Mesendoderm (in vitro differentiated cells): ENCODE data around the gene MEFV.

ENCODE experiments used
- DNase-seq: peaks from one replicate; pipeline ENCODE4 v3.0.0; 2013
- H2AK5ac ChIP-seq: 2 replicates; pipeline ENCODE4 v1.6.1; 2013; ENCODE audit warnings: low read length, inconsistent platforms
- H2BK120ac ChIP-seq: 2 replicates; pipeline ENCODE4 v1.6.1; 2013; ENCODE audit warnings: low read depth, mild to moderate bottlenecking, low read length, moderate library complexity, mixed read lengths
- H2BK15ac ChIP-seq: replicated peaks from 2 replicates; pipeline ENCODE4 v1.6.1; 2013; ENCODE audit warnings: low read depth, mild to moderate bottlenecking, moderate library complexity
- H2BK5ac ChIP-seq: 2 replicates; pipeline ENCODE4 v1.6.1; 2013; ENCODE audit warnings: low read length, inconsistent platforms
- H3K18ac ChIP-seq: 2 replicates; pipeline ENCODE4 v1.6.1; 2013; ENCODE audit warnings: mild to moderate bottlenecking, low read length, mixed read lengths
- H3K23ac ChIP-seq: one replicate; pipeline ENCODE4 v1.6.1; 2013; ENCODE audit warnings: low read length
- H3K27ac ChIP-seq: 2 replicates; pipeline ENCODE4 v1.5.1; 2013; ENCODE audit warnings: low read depth, mild to moderate bottlenecking, inconsistent platforms, low read length, moderate library complexity
- H3K27me3 ChIP-seq: 2 replicates; pipeline ENCODE4 v1.6.1; 2013; ENCODE audit warnings: low read length, control low read depth, mild to moderate bottlenecking, inconsistent platforms; ENCODE audit not compliant: insufficient read depth, poor library complexity
- H3K36me3 ChIP-seq: 2 replicates; pipeline ENCODE4 v1.6.1; 2013; ENCODE audit warnings: low read length, inconsistent platforms; ENCODE audit not compliant: control insufficient read depth, insufficient read depth
- H3K4ac ChIP-seq: one replicate; pipeline ENCODE4 v1.6.1; 2013; ENCODE audit warnings: low read depth, mild to moderate bottlenecking, low read length, moderate library complexity
- H3K4me1 ChIP-seq: 2 replicates; pipeline ENCODE4 v1.6.1; 2013; ENCODE audit warnings: low read depth, low read length, inconsistent platforms; ENCODE audit not compliant: control insufficient read depth
- H3K4me2 ChIP-seq: 2 replicates; pipeline ENCODE4 v1.6.1; 2013; ENCODE audit warnings: low read length
- H3K4me3 ChIP-seq: 2 replicates; pipeline ENCODE4 v1.5.1; 2013; ENCODE audit warnings: mild to moderate bottlenecking, low read length
- H3K56ac ChIP-seq: one replicate; pipeline ENCODE4 v1.6.1; 2013; ENCODE audit warnings: low read length
- H3K79me1 ChIP-seq: 2 replicates; pipeline ENCODE4 v1.6.1; 2013; ENCODE audit warnings: low read length, inconsistent platforms
- H3K79me2 ChIP-seq: 2 replicates; pipeline ENCODE4 v1.6.1; 2013; ENCODE audit warnings: mild to moderate bottlenecking, low read length; ENCODE audit not compliant: control insufficient read depth, insufficient read depth
- H3K9ac ChIP-seq: 2 replicates; pipeline ENCODE4 v1.6.1; 2013; ENCODE audit warnings: low read length, inconsistent platforms
- H4K5ac ChIP-seq: one replicate; pipeline ENCODE4 v1.6.1; 2013; ENCODE audit warnings: low read length
- H4K8ac ChIP-seq: one replicate; pipeline ENCODE4 v1.6.1; 2013; ENCODE audit warnings: low read depth, mild to moderate bottlenecking, control low read depth, low read length, moderate library complexity
- WGBS: extraction: QIAGEN DNeasy Blood & Tissue Kit; methylation state at CpG from one replicate; pipeline ENCODE4 v1.1.7; 2013; ENCODE audit warnings: low lambda C conversion rate, missing lambda C conversion rate; ENCODE audit not compliant: insufficient coverage; ENCODE audit errors: extremely low coverage; 5-methylcytosine and 5-hydroxymethylcytosine counted together

The MEFV gene

DNA sequence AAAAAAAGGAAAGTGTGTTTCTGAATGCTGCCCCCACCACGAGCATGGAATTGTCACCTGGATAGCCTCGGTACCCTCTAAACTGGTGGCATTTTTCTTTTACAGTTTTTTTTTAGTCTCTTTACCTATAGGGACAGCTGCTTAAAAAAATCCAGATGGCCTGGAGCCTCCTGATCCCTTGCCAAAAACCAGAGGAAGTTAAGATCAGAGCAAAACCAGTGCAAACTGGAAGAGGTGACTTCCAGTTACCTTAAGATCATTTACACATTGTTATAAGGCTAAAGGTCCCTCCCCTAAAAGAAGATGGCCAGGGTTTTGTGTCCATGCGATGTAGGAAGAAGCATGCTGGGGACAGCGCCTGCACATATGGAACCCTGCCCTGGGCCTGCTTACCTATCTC, 3.5 kb downstream of the MEFV start:
- H2AK5ac ChIP-seq, result no peak overlapping the region
- no peak overlapping the region for H3K4me3 ChIP-seq
- no peak overlapping the region for H4K5ac ChIP-seq
- no peak overlapping the region for H3K18ac ChIP-seq
- no peaks in the 10 kb centered on the region for H3K36me3 ChIP-seq
- H3K4ac ChIP-seq, result no peak overlapping the region
- no peak overlapping the region for H3K27ac ChIP-seq
- H4K8ac ChIP-seq, result no peak overlapping the region
- no peak overlapping the region for H3K56ac ChIP-seq
- no peak overlapping the region for H2BK15ac ChIP-seq
- no peak overlapping the region for H3K9ac ChIP-seq
- no peak overlapping the region for H3K4me2 ChIP-seq
- no peaks in the 10 kb centered on the region for H3K79me1 ChIP-seq
- no peaks in the 10 kb centered on the region for H3K27me3 ChIP-seq
- H2BK120ac ChIP-seq, result no peak overlapping the region
- WGBS, result no CpG with 5 or more reads among the region's 4 CpGs
- H3K23ac ChIP-seq, result no peak overlapping the region
- no peaks in the 10 kb centered on the region for H3K4me1 ChIP-seq
- no peak for DNase-seq
- H3K79me2 ChIP-seq, result no peaks in the 10 kb centered on the region
- no peak overlapping the region for H2BK5ac ChIP-seq

DNA sequence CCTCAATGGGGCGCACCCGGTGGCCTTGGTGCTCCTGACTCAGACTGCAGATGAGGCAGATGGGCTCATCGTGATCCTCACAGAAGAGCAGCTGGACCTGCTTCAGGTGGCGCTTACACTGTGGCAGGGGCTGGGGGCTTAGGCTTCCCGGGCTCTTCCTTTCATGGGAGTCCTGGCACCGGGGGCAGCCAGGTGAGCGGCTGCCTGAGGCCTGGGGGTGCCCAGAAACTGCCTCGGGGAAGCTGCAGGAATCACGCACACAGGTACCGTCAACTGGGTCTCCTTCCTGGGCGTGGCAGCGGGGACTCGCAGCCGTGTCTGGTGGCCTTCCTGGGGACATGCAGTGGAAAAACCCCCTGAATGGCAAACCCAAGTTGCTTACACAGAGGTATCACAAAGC, 7.0 kb downstream of the MEFV start:
- Histone ChIP-seq H3K36me3 (no peaks in the 10 kb centered on the region), H2BK120ac (no peak overlapping the region), H3K4me3 (no peak overlapping the region), H3K18ac (no peak overlapping the region), H3K9ac (no peak overlapping the region), H2AK5ac (no peak overlapping the region), H3K79me1 (no peaks in the 10 kb centered on the region), H2BK5ac (no peak overlapping the region), H4K8ac (no peak overlapping the region), H3K4me2 (no peak overlapping the region), H3K56ac (no peak overlapping the region), H2BK15ac (no peak overlapping the region), H3K27me3 (no peaks in the 10 kb centered on the region), H4K5ac (no peak overlapping the region), H3K23ac (no peak overlapping the region), H3K4me1 (no peaks in the 10 kb centered on the region), H3K27ac (no peak overlapping the region), H3K4ac (no peak overlapping the region), H3K79me2 (no peaks in the 10 kb centered on the region)
- WGBS, result no CpG with 5 or more reads among the region's 14 CpGs
- DNase-seq, result no peak

DNA sequence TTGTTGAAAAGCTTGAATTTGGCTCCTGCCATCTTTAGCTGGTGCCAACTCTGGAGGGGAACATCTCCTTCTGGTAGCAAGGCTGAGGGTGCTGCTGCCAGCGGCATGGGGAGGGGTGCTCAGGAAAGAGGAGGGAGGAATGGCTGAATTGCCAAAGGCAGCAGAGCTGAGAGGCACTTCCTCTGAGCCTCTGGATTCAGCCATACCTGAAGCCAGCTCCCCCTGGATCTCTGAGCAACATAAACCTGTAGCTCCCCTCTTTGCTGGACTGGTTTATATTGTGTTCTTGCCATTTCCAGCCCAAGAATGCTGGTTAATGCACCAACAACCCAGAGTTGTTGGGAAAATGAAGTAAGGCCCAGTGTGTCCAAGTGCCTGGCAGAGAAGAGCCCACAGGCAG, 7.4 kb downstream of the MEFV start:
- no CpG with 5 or more reads among the region's 1 CpG for WGBS
- no peak overlapping the region for H3K27ac ChIP-seq
- H3K79me1 ChIP-seq, result no peaks in the 10 kb centered on the region
- H2BK120ac ChIP-seq, result no peak overlapping the region
- H3K23ac ChIP-seq, result no peak overlapping the region
- H3K27me3 ChIP-seq, result no peaks in the 10 kb centered on the region
- H3K4me1 ChIP-seq, result no peaks in the 10 kb centered on the region
- H4K5ac ChIP-seq, result no peak overlapping the region
- H4K8ac ChIP-seq, result no peak overlapping the region
- H3K4ac ChIP-seq, result no peak overlapping the region
- no peak overlapping the region for H3K18ac ChIP-seq
- H2BK15ac ChIP-seq, result no peak overlapping the region
- no peaks in the 10 kb centered on the region for H3K36me3 ChIP-seq
- no peak overlapping the region for H2BK5ac ChIP-seq
- no peak overlapping the region for H3K4me3 ChIP-seq
- no peak for DNase-seq
- no peak overlapping the region for H3K4me2 ChIP-seq
- no peak overlapping the region for H3K9ac ChIP-seq
- no peak overlapping the region for H2AK5ac ChIP-seq
- H3K79me2 ChIP-seq, result no peaks in the 10 kb centered on the region
- H3K56ac ChIP-seq, result no peak overlapping the region

DNA sequence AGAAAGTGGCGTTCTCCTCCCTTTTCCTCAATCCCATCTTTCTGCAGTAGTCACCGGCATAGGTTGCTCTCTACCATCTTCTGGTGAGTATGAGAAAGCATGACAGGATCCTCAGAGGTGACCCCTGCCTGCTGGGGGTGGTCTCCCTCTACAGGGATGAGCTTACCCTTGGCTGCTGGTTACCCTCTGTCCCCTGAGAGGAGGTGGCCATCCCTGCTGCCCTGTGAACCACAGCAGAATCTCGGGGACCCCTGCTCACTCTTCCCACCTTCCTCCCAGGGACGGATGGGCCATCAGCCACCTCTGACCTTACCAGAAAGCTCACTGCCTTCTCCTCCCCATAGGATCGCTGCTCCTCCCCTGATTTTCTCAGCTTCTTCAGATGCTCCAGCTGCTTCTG, 7.8 kb downstream of the MEFV start:
- DNase-seq, result no peak
- Histone ChIP-seq H2BK120ac (no peak overlapping the region), H2BK15ac (no peak overlapping the region), H3K79me2 (no peaks in the 10 kb centered on the region), H3K4me1 (no peaks in the 10 kb centered on the region), H2AK5ac (no peak overlapping the region), H3K36me3 (no peaks in the 10 kb centered on the region), H3K56ac (no peak overlapping the region), H3K4ac (no peak overlapping the region), H4K5ac (no peak overlapping the region), H3K4me3 (no peak overlapping the region), H3K9ac (no peak overlapping the region), H3K18ac (no peak overlapping the region), H3K79me1 (no peaks in the 10 kb centered on the region), H3K23ac (no peak overlapping the region), H4K8ac (no peak overlapping the region), H3K27ac (no peak overlapping the region), H2BK5ac (no peak overlapping the region), H3K4me2 (no peak overlapping the region), H3K27me3 (no peaks in the 10 kb centered on the region)
- WGBS, result no CpG with 5 or more reads among the region's 5 CpGs

DNA sequence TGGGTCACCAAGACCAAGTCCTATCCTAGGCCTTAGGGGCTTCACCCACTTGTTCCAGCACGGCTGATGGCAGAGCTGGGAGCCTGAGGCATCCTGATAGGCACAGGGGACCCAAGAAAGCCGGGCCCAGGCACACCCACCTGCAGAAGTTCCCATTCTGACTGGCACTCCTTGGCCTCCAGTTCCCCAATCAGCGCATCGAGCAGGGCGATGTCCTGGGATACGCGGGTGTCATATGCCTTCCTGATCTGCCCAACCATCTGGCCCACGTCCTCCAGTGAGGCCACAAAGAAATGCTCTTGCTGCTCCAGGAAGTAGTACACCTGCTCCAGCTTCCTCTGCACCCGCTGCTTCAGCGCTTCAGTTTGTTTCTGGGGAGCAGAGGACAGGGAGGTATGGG, 9.6 kb downstream of the MEFV start:
- DNase-seq, result no peak
- H3K23ac ChIP-seq, result no peak overlapping the region
- H3K4me1 ChIP-seq, result no peaks in the 10 kb centered on the region
- H3K36me3 ChIP-seq, result no peaks in the 10 kb centered on the region
- H3K4ac ChIP-seq, result no peak overlapping the region
- H3K4me3 ChIP-seq, result no peak overlapping the region
- H3K27me3 ChIP-seq, result no peaks in the 10 kb centered on the region
- H2BK5ac ChIP-seq, result no peak overlapping the region
- no peaks in the 10 kb centered on the region for H3K79me2 ChIP-seq
- H2AK5ac ChIP-seq, result no peak overlapping the region
- H3K79me1 ChIP-seq, result no peaks in the 10 kb centered on the region
- no peak overlapping the region for H2BK120ac ChIP-seq
- no peak overlapping the region for H3K18ac ChIP-seq
- no peak overlapping the region for H4K8ac ChIP-seq
- H2BK15ac ChIP-seq, result no peak overlapping the region
- no peak overlapping the region for H4K5ac ChIP-seq
- H3K9ac ChIP-seq, result no peak overlapping the region
- H3K4me2 ChIP-seq, result no peak overlapping the region
- H3K27ac ChIP-seq, result no peak overlapping the region
- WGBS, result no CpG with 5 or more reads among the region's 10 CpGs
- H3K56ac ChIP-seq, result no peak overlapping the region

DNA sequence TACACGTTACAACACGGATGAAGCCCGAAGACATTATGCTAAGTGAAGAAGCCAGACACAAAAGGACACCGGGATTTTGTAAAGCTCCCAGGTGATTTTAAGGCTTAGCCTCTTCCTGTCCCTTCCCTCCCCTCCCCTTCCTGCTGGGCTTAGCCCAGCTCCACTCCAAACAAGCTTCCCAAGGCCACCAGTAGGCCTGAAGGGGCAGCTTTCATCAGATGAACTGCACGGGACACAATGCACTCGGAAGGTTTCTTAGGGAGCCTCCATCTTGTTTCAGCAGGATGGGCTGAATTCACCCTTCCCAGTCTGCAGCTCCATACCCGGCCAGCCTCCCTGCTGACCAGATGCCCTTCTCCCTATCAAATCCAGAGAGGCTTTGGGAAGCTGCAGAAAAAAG, 10.4 kb downstream of the MEFV start:
- Histone ChIP-seq H3K4ac (no peak overlapping the region), H3K56ac (no peak overlapping the region), H3K4me3 (no peak overlapping the region), H3K23ac (no peak overlapping the region), H2BK5ac (no peak overlapping the region), H2BK15ac (no peak overlapping the region), H2AK5ac (no peak overlapping the region), H3K4me1 (no peaks in the 10 kb centered on the region), H3K4me2 (no peak overlapping the region), H2BK120ac (no peak overlapping the region), H3K18ac (no peak overlapping the region), H3K79me1 (no peaks in the 10 kb centered on the region), H3K9ac (no peak overlapping the region), H4K8ac (no peak overlapping the region), H4K5ac (no peak overlapping the region), H3K27me3 (no peaks in the 10 kb centered on the region), H3K27ac (no peak overlapping the region), H3K36me3 (no peaks in the 10 kb centered on the region), H3K79me2 (no peaks in the 10 kb centered on the region)
- no peak for DNase-seq
- WGBS, result no CpG with 5 or more reads among the region's 7 CpGs
